Transverse colon (tissue), 4 donors: ENCODE measurements around the gene TUT7. TPM values are rescaled to one million over a fixed set of nuclear protein-coding genes. Genes with fewer than 3 reads are reported as not detected.

Experiments used
- DNase-seq: peaks from one replicate; pipeline ENCODE4 v3.0.0-alpha.2; 2019
- H3K27ac ChIP-seq, 4 donors: fragments of 200-600 bp; sonication (generic); 2 replicates each; pipeline ENCODE4 v1.5.1; 2016 to 2018; ENCODE audit warnings: inconsistent platforms in 4 of 4
- H3K27me3 ChIP-seq: fragments of 200-600 bp; sonication (generic); 2 replicates; pipeline ENCODE4 v1.5.1; 2017; ENCODE audit warnings: inconsistent platforms
- H3K36me3 ChIP-seq, 4 donors: fragments of 200-600 bp; sonication (generic); 2 replicates each; pipeline ENCODE4 v1.5.1; 2017 to 2019; ENCODE audit warnings: inconsistent platforms in 4 of 4
- H3K4me1 ChIP-seq, 4 donors: fragments of 200-600 bp; sonication (generic); 2 replicates each; pipeline ENCODE4 v1.5.1; 2017 to 2020; ENCODE audit warnings: inconsistent platforms in 4 of 4
- H3K4me3 ChIP-seq, 4 donors: fragments of 200-600 bp; sonication (generic); 1 replicate in 1 of 4; 2 replicates in 3 of 4; pipeline versions ENCODE4 v1.5.1 to v1.6.1; 2017 to 2019; ENCODE audit warnings: inconsistent platforms in 4 of 4
- H3K9me3 ChIP-seq, 2 donors: fragments of 200-600 bp; sonication (generic); 2 replicates each; pipeline ENCODE4 v1.5.1; 2017 to 2019; ENCODE audit warnings: inconsistent platforms in 2 of 2
- EP300 ChIP-seq: sonication (generic); formaldehyde crosslinking; IDR thresholded peaks from one replicate; pipeline ENCODE4 v1.6.1; 2017; ENCODE audit warnings: antibody characterized with exemption, low read depth
- POLR2A ChIP-seq: fragments of 450-650 bp; IDR thresholded peaks from one replicate; pipeline ENCODE4 v1.6.1; 2016; ENCODE audit warnings: antibody characterized with exemption, mild to moderate bottlenecking, moderate library complexity
- POLR2AphosphoS5 ChIP-seq, 3 donors: sonication (generic); formaldehyde crosslinking; IDR thresholded peaks; one replicate each; pipeline ENCODE4 v1.6.1; 2016; ENCODE audit warnings: antibody characterized with exemption in 3 of 3
- WGBS, 2 donors: methylation state at CpG; one replicate each; pipeline ENCODE4 v1.1.5; 2018; ENCODE audit warnings: low coverage in 1 of 2; 5-methylcytosine and 5-hydroxymethylcytosine counted together
- in situ Hi-C, 4 donors: fragments of 200-750 bp; cut with MboI; loops; one replicate each; pipeline versions ENCODE4 v1.15.0 to v1.15.1; 2017; ENCODE audit warnings: low sequenced_read_pairs in 3 of 4, low pct_ligation_motif_present in 1 of 4, low pct_unique_long_range_greater_than_20kb in 1 of 4
- intact Hi-C: fragments of 100-400 bp; cut with DNase I; formaldehyde crosslinking; loops from one replicate; pipeline ENCODE4 v1.15.1; 2023; ENCODE audit warnings: low total_unique reads
- total RNA-seq, 4 donors: library from RNA; depleted of rRNA; stranded (reverse); fragments of >200 nt; gene quantifications; one replicate each; pipeline ENCODE4 v1.1.0, GENCODE V29; 2016
- TF ChIP-seq, protein P1 (sequence below), 5 experiments: fragments of 200-600 bp in 3 of 5; fragments of 450-650 bp in 2 of 5; sonication (generic) in 3 of 5; IDR thresholded peaks; 1 replicate in 2 of 5; 2 replicates in 3 of 5; pipeline ENCODE4 v1.5.1; 2016 to 2017; ENCODE audit warnings: antibody characterized with exemption in 5 of 5, inconsistent platforms in 3 of 5, mild to moderate bottlenecking in 2 of 5, moderate library complexity in 1 of 5

TUT7 gene
- total RNA-seq, 4 donors from 2014 or later = 29.5 to 72.9 (median 43.0) TPM

DNA sequence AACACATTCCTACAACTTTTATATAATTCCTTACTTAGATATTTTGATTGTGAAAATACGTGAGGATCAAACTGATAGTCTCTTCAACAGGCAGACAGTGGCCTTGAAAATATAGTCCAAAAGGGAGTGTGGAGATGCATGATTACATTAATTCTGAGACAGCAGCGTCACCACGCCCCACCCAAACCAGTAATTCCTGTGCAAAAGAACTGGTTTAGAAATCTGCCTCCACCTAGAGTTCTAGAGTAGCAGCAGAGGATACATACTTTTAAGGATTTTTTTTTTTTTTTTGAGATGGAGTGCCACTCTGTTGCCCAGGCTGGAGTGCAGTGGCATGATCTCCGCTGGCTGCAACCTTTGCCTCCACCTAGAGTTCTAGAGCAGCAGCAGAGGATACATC, 1.6 kb upstream of the TUT7 start:
- intact Hi-C loops = no loop called here
- in situ Hi-C loops = no loop called here
- Histone ChIP-seq H3K9me3 (no peaks in the 10 kb centered on the region), H3K36me3 (peaks cover 0 to 9% (median 0%) of the 10 kb centered on the region in 4 donors), H3K27me3 (no peaks in the 10 kb centered on the region), H3K4me3 (no peak overlapping the region), H3K4me1 (peaks cover 17 to 35% (median 30%) of the 10 kb centered on the region in 4 donors), H3K27ac (no peak overlapping the region)
- WGBS, 2 donors = 85 to 88% methylated on average over 4 of the region's 4 CpGs
- no peak for DNase-seq
- no peak for TF ChIP-seq EP300
- no peak for TF ChIP-seq POLR2A
- TF ChIP-seq, protein P1, sequence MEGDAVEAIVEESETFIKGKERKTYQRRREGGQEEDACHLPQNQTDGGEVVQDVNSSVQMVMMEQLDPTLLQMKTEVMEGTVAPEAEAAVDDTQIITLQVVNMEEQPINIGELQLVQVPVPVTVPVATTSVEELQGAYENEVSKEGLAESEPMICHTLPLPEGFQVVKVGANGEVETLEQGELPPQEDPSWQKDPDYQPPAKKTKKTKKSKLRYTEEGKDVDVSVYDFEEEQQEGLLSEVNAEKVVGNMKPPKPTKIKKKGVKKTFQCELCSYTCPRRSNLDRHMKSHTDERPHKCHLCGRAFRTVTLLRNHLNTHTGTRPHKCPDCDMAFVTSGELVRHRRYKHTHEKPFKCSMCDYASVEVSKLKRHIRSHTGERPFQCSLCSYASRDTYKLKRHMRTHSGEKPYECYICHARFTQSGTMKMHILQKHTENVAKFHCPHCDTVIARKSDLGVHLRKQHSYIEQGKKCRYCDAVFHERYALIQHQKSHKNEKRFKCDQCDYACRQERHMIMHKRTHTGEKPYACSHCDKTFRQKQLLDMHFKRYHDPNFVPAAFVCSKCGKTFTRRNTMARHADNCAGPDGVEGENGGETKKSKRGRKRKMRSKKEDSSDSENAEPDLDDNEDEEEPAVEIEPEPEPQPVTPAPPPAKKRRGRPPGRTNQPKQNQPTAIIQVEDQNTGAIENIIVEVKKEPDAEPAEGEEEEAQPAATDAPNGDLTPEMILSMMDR (IDR thresholded peaks at IDR 0.05) = no peak
- no peak for TF ChIP-seq POLR2AphosphoS5 (IDR thresholded peaks at IDR 0.05)

DNA sequence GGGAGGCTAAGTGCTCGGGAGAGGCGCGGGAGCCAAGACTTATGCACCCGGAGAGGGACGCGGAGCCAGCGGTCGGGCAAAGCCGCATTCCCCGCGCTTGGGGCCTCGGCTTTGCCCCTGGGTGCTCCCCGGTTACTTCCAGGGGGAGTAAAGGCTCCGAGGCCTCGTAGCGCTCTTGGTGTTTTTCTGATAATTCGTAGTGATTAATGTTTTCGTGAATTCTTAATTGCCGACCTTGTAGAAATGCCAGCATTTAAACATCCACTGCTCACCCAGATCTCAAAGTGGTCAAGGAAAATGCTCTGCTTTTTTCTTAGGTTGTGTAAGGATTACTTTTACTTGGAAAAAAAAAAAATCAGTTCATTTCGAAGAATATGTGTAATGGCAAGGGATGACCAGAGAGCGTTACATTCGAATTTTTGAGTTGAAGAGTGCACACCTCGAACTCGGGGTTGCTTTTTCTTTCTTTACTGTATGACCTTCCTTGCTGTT, 654 bp upstream of the TUT7 start:
- 13 to 21% methylated on average over 10 to 24 of the region's 24 CpGs for WGBS, 2 donors
- TF ChIP-seq POLR2A (no peak), POLR2AphosphoS5 (IDR thresholded peaks at IDR 0.05) (no peak), EP300 (no peak)
- TF ChIP-seq, protein P1 (IDR thresholded peaks at IDR 0.05) = peak in 2 of 5 experiments; percentile 24 to 53
- Histone ChIP-seq H3K27ac (peak overlapping the region; percentile 96 to 98 (median 96)), H3K36me3 (peaks cover 0 to 9% (median 0%) of the 10 kb centered on the region in 4 donors), H3K4me1 (peaks cover 23 to 45% (median 35%) of the 10 kb centered on the region in 4 donors), H3K27me3 (no peaks in the 10 kb centered on the region), H3K9me3 (no peaks in the 10 kb centered on the region), H3K4me3 (peak overlapping the region; percentile 37 to 95 (median 94))
- intact Hi-C loops = no loop called here
- in situ Hi-C loops = no loop called here
- no peak for DNase-seq

DNA sequence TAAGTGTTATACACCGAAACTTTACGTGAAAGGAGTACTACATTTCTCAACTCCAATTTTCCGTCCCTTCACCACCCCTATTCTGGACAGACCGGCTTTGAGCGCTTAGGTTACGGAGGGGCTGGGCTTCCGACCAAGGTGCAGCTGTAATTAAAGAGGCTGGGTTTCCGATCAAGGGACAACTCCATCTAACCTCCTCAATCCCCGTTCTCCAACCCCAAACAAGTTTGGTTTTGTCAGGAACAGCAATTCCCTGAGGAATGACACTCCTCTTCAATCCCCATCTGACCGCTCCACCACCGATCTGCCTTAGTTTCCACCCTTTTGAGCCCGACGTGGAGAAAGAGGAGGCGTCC, 577 bp downstream of the TUT7 start:
- peak; percentile 68 for DNase-seq
- Histone ChIP-seq H3K9me3 (no peaks in the 10 kb centered on the region), H3K27me3 (no peaks in the 10 kb centered on the region), H3K36me3 (peaks cover 0 to 9% (median 0%) of the 10 kb centered on the region in 4 donors), H3K4me1 (peaks cover 26 to 54% (median 38%) of the 10 kb centered on the region in 4 donors), H3K27ac (peak overlapping the region; percentile 96 to 98 (median 96)), H3K4me3 (peak overlapping the region; percentile 76 to 95 (median 94))
- in situ Hi-C loops (no loop called here), intact Hi-C loops (no loop called here)
- WGBS, 2 donors = 0 to 1% methylated on average over 3 to 14 of the region's 14 CpGs
- TF ChIP-seq EP300 (no peak), POLR2AphosphoS5 (IDR thresholded peaks at IDR 0.05) (peak in 1 of 3 donors; percentile 9)

DNA sequence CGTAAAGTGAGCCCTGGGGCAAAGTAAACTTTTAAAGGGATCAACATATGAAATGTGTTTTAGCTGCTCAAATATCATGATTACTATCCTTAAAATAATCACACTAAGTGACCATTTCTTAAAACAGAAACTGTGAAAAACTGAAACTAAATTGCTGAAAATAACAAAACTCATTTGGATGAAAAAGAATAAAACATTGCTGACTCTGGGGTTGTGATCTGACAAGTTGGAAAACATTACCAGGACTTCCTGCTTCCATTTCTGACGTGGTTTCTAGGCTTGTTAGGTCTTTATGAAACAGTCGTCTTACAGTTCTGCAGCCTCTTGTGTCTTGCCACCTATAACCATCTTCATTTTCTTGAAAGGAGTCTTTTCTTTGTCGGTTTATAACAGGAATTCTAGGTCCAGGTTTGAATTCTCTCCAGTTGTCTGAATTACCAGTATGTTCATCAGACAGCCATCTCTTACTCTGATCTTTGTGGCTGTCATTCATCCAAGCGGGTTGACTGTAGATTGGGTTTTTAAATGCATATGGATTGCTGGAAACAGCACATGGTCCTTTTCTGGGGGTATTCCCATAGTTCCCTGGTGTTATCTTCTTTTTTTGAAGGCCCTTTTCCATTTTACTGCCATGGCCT, 1.7 kb downstream of the TUT7 start:
- in situ Hi-C loops (no loop called here), intact Hi-C loops (no loop called here)
- Histone ChIP-seq H3K4me3 (peak overlapping the region in 2 of 4 donors; percentile 8 to 94), H3K9me3 (no peaks in the 10 kb centered on the region), H3K27ac (peak overlapping the region; percentile 96 to 98 (median 96)), H3K4me1 (peaks cover 26 to 63% (median 42%) of the 10 kb centered on the region in 4 donors), H3K36me3 (peaks cover 0 to 9% (median 0%) of the 10 kb centered on the region in 4 donors), H3K27me3 (no peaks in the 10 kb centered on the region)
- DNase-seq = no peak
- WGBS, 2 donors = 43 to 48% methylated on average over 5 of the region's 5 CpGs
- TF ChIP-seq POLR2AphosphoS5 (IDR thresholded peaks at IDR 0.05) (no peak), EP300 (no peak)
- TF ChIP-seq, protein P1 (IDR thresholded peaks at IDR 0.05) = no peak
